ENCODE measurements around the gene PLEKHG3.

DNA sequence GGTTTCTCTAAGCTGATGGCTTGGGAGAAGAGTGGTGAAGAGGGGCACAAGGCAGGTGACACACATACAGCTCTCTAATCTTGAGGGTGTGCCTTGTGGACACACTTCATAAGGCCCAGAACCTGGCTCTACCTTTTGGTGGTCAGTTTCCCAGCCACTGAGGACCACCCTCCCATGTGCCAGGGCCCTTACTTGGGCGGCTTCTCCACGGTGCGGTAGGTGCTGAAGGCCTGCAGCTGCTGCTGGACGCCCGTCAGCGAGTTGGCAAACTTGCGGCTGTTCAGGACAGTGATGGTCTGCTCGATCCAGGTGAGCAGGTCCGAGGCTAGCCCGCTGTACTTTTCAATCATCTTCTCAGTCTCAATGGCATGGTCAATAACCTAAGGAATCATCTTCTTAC is 95.3 kb downstream of the PLEKHG3 start:
- TF ChIP-seq POLR2A (IDR thresholded peaks at IDR 0.05) (no peak), EP300 (IDR thresholded peaks at IDR 0.05) (no peak)
- TF ChIP-seq, protein P1, sequence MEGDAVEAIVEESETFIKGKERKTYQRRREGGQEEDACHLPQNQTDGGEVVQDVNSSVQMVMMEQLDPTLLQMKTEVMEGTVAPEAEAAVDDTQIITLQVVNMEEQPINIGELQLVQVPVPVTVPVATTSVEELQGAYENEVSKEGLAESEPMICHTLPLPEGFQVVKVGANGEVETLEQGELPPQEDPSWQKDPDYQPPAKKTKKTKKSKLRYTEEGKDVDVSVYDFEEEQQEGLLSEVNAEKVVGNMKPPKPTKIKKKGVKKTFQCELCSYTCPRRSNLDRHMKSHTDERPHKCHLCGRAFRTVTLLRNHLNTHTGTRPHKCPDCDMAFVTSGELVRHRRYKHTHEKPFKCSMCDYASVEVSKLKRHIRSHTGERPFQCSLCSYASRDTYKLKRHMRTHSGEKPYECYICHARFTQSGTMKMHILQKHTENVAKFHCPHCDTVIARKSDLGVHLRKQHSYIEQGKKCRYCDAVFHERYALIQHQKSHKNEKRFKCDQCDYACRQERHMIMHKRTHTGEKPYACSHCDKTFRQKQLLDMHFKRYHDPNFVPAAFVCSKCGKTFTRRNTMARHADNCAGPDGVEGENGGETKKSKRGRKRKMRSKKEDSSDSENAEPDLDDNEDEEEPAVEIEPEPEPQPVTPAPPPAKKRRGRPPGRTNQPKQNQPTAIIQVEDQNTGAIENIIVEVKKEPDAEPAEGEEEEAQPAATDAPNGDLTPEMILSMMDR (IDR thresholded peaks at IDR 0.05) = no peak
